Keratinocyte (primary cell): ENCODE data around the gene PGPEP1.

Source experiments
- EZH2 ChIP-seq: IDR thresholded peaks from one replicate; pipeline ENCODE4 v1.6.1; 2012; ENCODE audit warnings: inconsistent platforms, mild to moderate bottlenecking, low read length, moderate library complexity
- TF ChIP-seq, protein P1 (sequence below), 3 experiments: IDR thresholded peaks in 1 of 3; conservative IDR thresholded peaks in 1 of 3; optimal IDR thresholded peaks in 1 of 3; 2 replicates in 2 of 3; 3 replicates in 1 of 3; pipeline versions ENCODE3 to v1.5.1; 2011; ENCODE audit warnings: low read length in 3 of 3, mild to moderate bottlenecking in 3 of 3, moderate library complexity in 2 of 3, control low read depth in 1 of 3, inconsistent platforms in 1 of 3; ENCODE audit not compliant: insufficient read depth in 2 of 3; ENCODE audit errors: extremely low read depth in 1 of 3

DNA sequence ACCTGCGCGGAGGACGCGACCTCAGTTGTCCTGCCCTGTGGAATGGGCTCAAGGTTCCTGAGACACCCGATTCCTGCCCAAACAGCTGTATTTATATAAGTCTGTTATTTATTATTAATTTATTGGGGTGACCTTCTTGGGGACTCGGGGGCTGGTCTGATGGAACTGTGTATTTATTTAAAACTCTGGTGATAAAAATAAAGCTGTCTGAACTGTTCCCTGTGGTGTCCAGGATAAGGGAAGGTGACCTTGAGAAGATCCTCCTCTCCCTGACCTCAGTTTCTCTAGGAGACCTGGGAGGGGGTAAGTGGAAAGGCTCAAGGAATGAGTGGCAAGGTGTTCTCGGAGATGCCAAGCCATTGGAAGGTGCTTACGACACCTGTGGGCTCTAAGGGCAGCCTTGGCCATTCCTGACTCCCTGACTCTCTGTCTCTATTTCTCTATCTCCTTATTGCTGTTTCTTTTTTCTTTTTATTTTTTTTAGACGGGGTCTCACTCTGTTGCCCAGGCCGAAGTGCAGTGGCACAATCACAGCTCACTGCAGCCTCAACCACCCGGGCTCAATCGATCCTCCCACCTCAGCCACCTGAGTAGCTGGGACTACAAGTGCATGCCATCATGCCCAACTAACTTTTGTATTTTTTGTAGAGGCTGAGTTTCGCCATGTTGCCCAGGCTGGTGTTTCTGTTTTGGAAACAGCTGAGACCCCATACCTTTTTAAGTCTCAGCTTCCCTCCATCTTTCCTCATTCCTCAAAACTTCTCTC is 48.7 kb downstream of the PGPEP1 start:
- TF ChIP-seq, protein P1, sequence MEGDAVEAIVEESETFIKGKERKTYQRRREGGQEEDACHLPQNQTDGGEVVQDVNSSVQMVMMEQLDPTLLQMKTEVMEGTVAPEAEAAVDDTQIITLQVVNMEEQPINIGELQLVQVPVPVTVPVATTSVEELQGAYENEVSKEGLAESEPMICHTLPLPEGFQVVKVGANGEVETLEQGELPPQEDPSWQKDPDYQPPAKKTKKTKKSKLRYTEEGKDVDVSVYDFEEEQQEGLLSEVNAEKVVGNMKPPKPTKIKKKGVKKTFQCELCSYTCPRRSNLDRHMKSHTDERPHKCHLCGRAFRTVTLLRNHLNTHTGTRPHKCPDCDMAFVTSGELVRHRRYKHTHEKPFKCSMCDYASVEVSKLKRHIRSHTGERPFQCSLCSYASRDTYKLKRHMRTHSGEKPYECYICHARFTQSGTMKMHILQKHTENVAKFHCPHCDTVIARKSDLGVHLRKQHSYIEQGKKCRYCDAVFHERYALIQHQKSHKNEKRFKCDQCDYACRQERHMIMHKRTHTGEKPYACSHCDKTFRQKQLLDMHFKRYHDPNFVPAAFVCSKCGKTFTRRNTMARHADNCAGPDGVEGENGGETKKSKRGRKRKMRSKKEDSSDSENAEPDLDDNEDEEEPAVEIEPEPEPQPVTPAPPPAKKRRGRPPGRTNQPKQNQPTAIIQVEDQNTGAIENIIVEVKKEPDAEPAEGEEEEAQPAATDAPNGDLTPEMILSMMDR (optimal IDR thresholded peaks at IDR 0.05 in 1 of 3, IDR thresholded peaks at IDR 0.05 in 1 of 3, conservative IDR thresholded peaks at IDR 0.05 in 1 of 3; ENCODE audit: extremely low read depth in 1 of 3, insufficient read depth in 2 of 3, low read length in 3 of 3) = no peak
- TF ChIP-seq EZH2 = no peak
